ENCODE data around the gene MYO9A. TPM values are rescaled to one million over a fixed set of nuclear protein-coding genes. Genes with fewer than 3 reads are reported as not detected.

Gene MYO9A
- total and polyA plus RNA-seq, 10 of the 15 experiments (the other 5 are each of a cell fraction or from before 2014, with no cell fraction given): 3.3 to 25.3 (median 12.2) TPM

- TF ChIP-seq POLR2A (IDR thresholded peaks at IDR 0.05; ENCODE audit: low read depth, low read length): no peak
Observed at GRCh38 chr15:72141171-72142084, 23.5 kb upstream of the MYO9A start (continued).

- FAIRE-seq: no peak
- in situ Hi-C loops (cut with MboI): no loop called here
Observed at GRCh38 chr15:72140088-72140487, 22.1 kb upstream of the MYO9A start.

More at GRCh38 chr15:72140088-72140487, 22.1 kb upstream of the MYO9A start:
- no TSS peak for BruUV-seq (replicated peaks)
- H3K27me3 ChIP-seq (replicated peaks in 1 of 2; ENCODE audit: control insufficient read depth in 2 of 2, insufficient read depth in 2 of 2, low read length in 1 of 2): no peaks in the 10 kb centered on the region
- no peaks in the 10 kb centered on the region for H4K20me1 ChIP-seq (ENCODE audit: control insufficient read depth, insufficient read depth)
- no peak overlapping the region for H2AFZ ChIP-seq (ENCODE audit: control insufficient read depth, low read depth, low read length)
- peaks cover 20% of the 10 kb centered on the region for H3K4me1 ChIP-seq (ENCODE audit: control insufficient read depth, insufficient read depth, low read length)
- no peak for DNase-seq (ENCODE audit: low read depth, low spot score)
- ChIA-PET SMC1A (ENCODE audit: uncharacterized antibody, unreplicated experiment) (interaction anchor here (0.6 to 2.0 kb wide), 8 partner anchors 13 to 61 kb away, joined by 3 to 8 read pairs (median 4); no protein-coding TSS in a partner anchor), RAD21 (ENCODE audit: unreplicated experiment) (interaction anchor here (0.6 to 1.0 kb wide), 2 partner anchors 23 to 261 kb away, joined by 3 to 4 read pairs; no protein-coding TSS in a partner anchor), CTCF (interaction anchor here (0.7 to 1.5 kb wide), 2 partner anchors 9 to 16 kb away, joined by 3 to 10 read pairs; no protein-coding TSS in a partner anchor), POLR2A (interaction anchor here (0.6 to 1.4 kb wide), 5 partner anchors 16 to 133 kb away, joined by 3 to 7 read pairs (median 4); partner anchors contain the start of genes MYO9A and SENP8)
- no peaks in the 10 kb centered on the region for H3K36me3 ChIP-seq (ENCODE audit: control insufficient read depth in 2 of 2, insufficient read depth in 2 of 2, low read length in 1 of 2)
- TF ChIP-seq CTCF (IDR thresholded peaks at IDR 0.05 in 2 of 3, conservative IDR thresholded peaks at IDR 0.05 in 1 of 3; ENCODE audit: control insufficient read depth in 2 of 3, extremely low read depth in 1 of 3, insufficient read depth in 1 of 3, low read depth in 3 of 3, low read length in 3 of 3): no peak
- TF ChIP-seq JUNB (IDR thresholded peaks at IDR 0.05): no peak
- TF ChIP-seq NFYB (IDR thresholded peaks at IDR 0.05; ENCODE audit: insufficient read depth, low read depth, low read length): no peak
- no peak for TF ChIP-seq CHD2 (IDR thresholded peaks at IDR 0.05; ENCODE audit: borderline replicate concordance, low read depth, low read length)
- TF ChIP-seq USF2 (IDR thresholded peaks at IDR 0.05; ENCODE audit: borderline replicate concordance, low read depth, low read length): no peak
- TF ChIP-seq RB1 (IDR thresholded peaks at IDR 0.05; ENCODE audit: borderline replicate concordance): no peak
- TF ChIP-seq STAT3 (IDR thresholded peaks at IDR 0.05; ENCODE audit: low read depth, low read length): no peak
- no peak for ATAC-seq
- H3K4me3 ChIP-seq: no peak overlapping the region
- no peak overlapping the region for H3K27ac ChIP-seq (ENCODE audit: control insufficient read depth, insufficient read depth)
- no peaks in the 10 kb centered on the region for H3K9me3 ChIP-seq (replicated peaks; ENCODE audit: control insufficient read depth, insufficient read depth, low read length)
- H3K79me2 ChIP-seq (ENCODE audit: control insufficient read depth, insufficient read depth, low read length): no peaks in the 10 kb centered on the region
- intact Hi-C loops (cut with micrococcal nuclease; ENCODE audit: unreplicated experiment): loop anchor here (5.0 kb wide), 1 partner anchor 63 kb away; no protein-coding TSS in a partner anchor
- 97% methylated on average over 3 of the region's 3 CpGs for WGBS (ENCODE audit: insufficient coverage, insufficient replicate concordance, low lambda C conversion rate, missing lambda C conversion rate)
- H3K9ac ChIP-seq (ENCODE audit: control insufficient read depth, insufficient read depth, low read length): no peak overlapping the region
- H3K4me2 ChIP-seq (ENCODE audit: control insufficient read depth, insufficient read depth): no peak overlapping the region

All from GM12878 (cell line).